GM12878 (cell line): ENCODE data around the gene IFNGR2. TPM values are rescaled to one million over a fixed set of nuclear protein-coding genes. Genes with fewer than 3 reads are reported as not detected.
A peak's percentile ranks its signal among the peaks of the same experiment; 100 is the strongest.

Source experiments
- ATAC-seq: fragments of 200-7000 bp; cut with Tn5 transposase; 3 replicates; pipeline ENCODE4 v1.9.1; 2020; ENCODE audit warnings: mild to moderate bottlenecking, moderate library complexity
- BruUV-seq: library from RNA; stranded (reverse); fragments of 400-500 nt; replicated peaks from 2 replicates; lab custom pipeline; 2021; lab: Mats Ljungman, UMichigan
- CTCF ChIA-PET: fragments of 300-600 bp; sonication (Branson Sonifier 250); formaldehyde crosslinking; extraction: SDS; loops from one replicate; lab custom pipeline; 2021; ENCODE audit warnings: inconsistent platforms; lab: Yijun Ruan, JAX
- POLR2A ChIA-PET: fragments of 350-600 bp; formaldehyde crosslinking; extraction: SDS; loops from one replicate; lab custom pipeline; 2021; ENCODE audit warnings: inconsistent platforms; lab: Charles Lee
- RAD21 ChIA-PET: fragments of 300-600 bp; sonication (Branson Sonifier 250); formaldehyde crosslinking; loops from one replicate; lab custom pipeline; 2023; ENCODE audit warnings: antibody characterized with exemption; ENCODE audit not compliant: unreplicated experiment; lab: Charles Lee
- SMC1A ChIA-PET: fragments of 300-600 bp; sonication (Branson Sonifier 250); formaldehyde crosslinking; loops from one replicate; lab custom pipeline; 2023; ENCODE audit not compliant: unreplicated experiment, uncharacterized antibody; lab: Charles Lee
- DNase-seq: peaks from one replicate; pipeline ENCODE4 v3.0.0-alpha.2; 2011; ENCODE audit warnings: low read depth, low spot score
- FAIRE-seq: peaks from 3 replicates; lab custom pipeline; 2011; peaks lifted over from hg19 to GRCh38; lab: Jason Lieb, UNC
- H2AFZ ChIP-seq: 2 replicates; pipeline ENCODE4 v1.6.0; 2011; ENCODE audit warnings: low read depth, low read length, control low read depth; ENCODE audit not compliant: control insufficient read depth
- H3K27ac ChIP-seq: 2 replicates; pipeline ENCODE4 v1.5.1; 2011; ENCODE audit warnings: control low read depth; ENCODE audit not compliant: control insufficient read depth, insufficient read depth
- H3K27me3 ChIP-seq, 2 experiments: replicated peaks in 1 of 2; 2 replicates each; pipeline versions ENCODE4 v1.6.0 to v1.6.1; 2011; ENCODE audit warnings: low read length in 1 of 2; ENCODE audit not compliant: control insufficient read depth in 2 of 2, insufficient read depth in 2 of 2
- H3K36me3 ChIP-seq, 2 experiments: 2 replicates each; pipeline ENCODE4 v1.5.1; 2011; ENCODE audit warnings: low read length in 1 of 2; ENCODE audit not compliant: control insufficient read depth in 2 of 2, insufficient read depth in 2 of 2
- H3K4me1 ChIP-seq: 2 replicates; pipeline ENCODE4 v1.6.1; 2011; ENCODE audit warnings: mild to moderate bottlenecking, low read length, moderate library complexity, mixed read lengths; ENCODE audit not compliant: control insufficient read depth, insufficient read depth
- H3K4me2 ChIP-seq: 2 replicates; pipeline ENCODE4 v1.6.0; 2011; ENCODE audit warnings: control low read depth; ENCODE audit not compliant: control insufficient read depth, insufficient read depth
- H3K4me3 ChIP-seq: fragments of 200-600 bp; sonication (generic); 2 replicates; pipeline ENCODE4 v1.5.1; 2016
- H3K79me2 ChIP-seq: 2 replicates; pipeline ENCODE4 v1.6.0; 2011; ENCODE audit warnings: low read length; ENCODE audit not compliant: control insufficient read depth, insufficient read depth
- H3K9ac ChIP-seq: 2 replicates; pipeline ENCODE4 v1.8.0; 2011; ENCODE audit warnings: low read length, control low read depth, mixed read lengths; ENCODE audit not compliant: control insufficient read depth, insufficient read depth
- H3K9me3 ChIP-seq: replicated peaks from 3 replicates; pipeline ENCODE4 v1.5.1; 2011; ENCODE audit warnings: mild to moderate bottlenecking, low read length; ENCODE audit not compliant: control insufficient read depth, insufficient read depth
- H4K20me1 ChIP-seq: 2 replicates; pipeline ENCODE4 v1.6.0; 2011; ENCODE audit not compliant: control insufficient read depth, insufficient read depth
- BCL3 ChIP-seq: IDR thresholded peaks from 2 replicates; pipeline ENCODE4 v1.6.1; 2011; ENCODE audit warnings: borderline replicate concordance, low read depth, mild to moderate bottlenecking, moderate library complexity, low read length; ENCODE audit not compliant: insufficient read depth, poor library complexity, severe bottlenecking
- BHLHE40 ChIP-seq, 2 experiments: fragments of 450-650 bp in 1 of 2; IDR thresholded peaks; 2 replicates each; pipeline ENCODE4 v1.6.1; 2011 to 2017; ENCODE audit warnings: low read depth in 2 of 2, borderline replicate concordance in 1 of 2, improper control_type of control experiment in 1 of 2, low read length in 1 of 2, mild to moderate bottlenecking in 1 of 2
- CHD1 ChIP-seq: IDR thresholded peaks from 2 replicates; pipeline ENCODE4 v1.6.1; 2012; ENCODE audit warnings: low read depth, low read length, improper control_type of control experiment
- CUX1 ChIP-seq: IDR thresholded peaks from 2 replicates; pipeline ENCODE4 v1.6.1; 2012; ENCODE audit warnings: improper control_type of control experiment, low read depth, low read length; ENCODE audit not compliant: insufficient replicate concordance
- LARP7 ChIP-seq: fragments of 450-650 bp; IDR thresholded peaks from 2 replicates; pipeline ENCODE4 v1.6.1; 2017; ENCODE audit warnings: mild to moderate bottlenecking
- NR2C1 ChIP-seq: fragments of 450-650 bp; IDR thresholded peaks from 2 replicates; pipeline ENCODE4 v1.6.1; 2017; ENCODE audit warnings: antibody characterized with exemption, mild to moderate bottlenecking, moderate library complexity
- POLR2AphosphoS2 ChIP-seq: IDR thresholded peaks from 2 replicates; pipeline ENCODE4 v1.6.1; 2011; ENCODE audit warnings: low read depth, mild to moderate bottlenecking, low read length, improper control_type of control experiment, moderate library complexity
- RAD21 ChIP-seq: IDR thresholded peaks from 2 replicates; pipeline ENCODE4 v1.6.1; 2011; ENCODE audit warnings: mild to moderate bottlenecking, low read depth, low read length, moderate library complexity; ENCODE audit not compliant: insufficient read depth
- RB1 ChIP-seq: fragments of 450-650 bp; formaldehyde crosslinking; IDR thresholded peaks from 2 replicates; pipeline ENCODE4 v1.6.1; 2017; ENCODE audit warnings: mild to moderate bottlenecking, borderline replicate concordance
- SMAD1 ChIP-seq: fragments of 450-650 bp; IDR thresholded peaks from 2 replicates; pipeline ENCODE4 v1.6.1; 2018; ENCODE audit warnings: mild to moderate bottlenecking, low read depth; ENCODE audit not compliant: partially characterized antibody
- SMARCA5 ChIP-seq: fragments of 450-650 bp; IDR thresholded peaks from 2 replicates; pipeline ENCODE4 v1.6.1; 2017; ENCODE audit warnings: mild to moderate bottlenecking
- SP1 ChIP-seq: IDR thresholded peaks from one replicate; pipeline ENCODE4 v1.6.1; 2011; ENCODE audit warnings: low read depth, low read length
- TCF3 ChIP-seq: IDR thresholded peaks from 2 replicates; pipeline ENCODE4 v1.6.1; 2012; ENCODE audit warnings: low read depth, mild to moderate bottlenecking, low read length, borderline replicate concordance; ENCODE audit not compliant: insufficient read depth
- ZNF217 ChIP-seq: fragments of 450-650 bp; IDR thresholded peaks from 2 replicates; pipeline ENCODE4 v1.6.1; 2017; ENCODE audit warnings: antibody characterized with exemption, mild to moderate bottlenecking
- ZZZ3 ChIP-seq: IDR thresholded peaks from 2 replicates; pipeline ENCODE4 v1.6.1; 2011; ENCODE audit warnings: low read depth; ENCODE audit not compliant: control insufficient read depth, insufficient read length
- WGBS: methylation state at CpG from one replicate; pipeline ENCODE4 v1.1.6; 2016; ENCODE audit warnings: low lambda C conversion rate; ENCODE audit not compliant: insufficient replicate concordance, insufficient coverage; ENCODE audit errors: missing lambda C conversion rate; 5-methylcytosine and 5-hydroxymethylcytosine counted together
- in situ Hi-C: fragments of 300-500 bp; cut with MboI; formaldehyde crosslinking; loops from 9 replicates; pipeline ENCODE4 v1.14.3; 2018; ENCODE audit warnings: mixed read lengths
- intact Hi-C: fragments of 100-400 bp; cut with micrococcal nuclease; formaldehyde crosslinking; loops from one replicate; pipeline ENCODE4 v1.14.2; 2022; ENCODE audit not compliant: unreplicated experiment
- polyA plus RNA-seq, 11 experiments: library from polyadenylated mRNA; depleted of rRNA in 4 of 11; unstranded in 6 of 11; stranded (reverse) in 5 of 11; fragments of >200 nt; fragmentation: Nextera tagmentation in 4 of 11; fragmentation: Illumina TruSeq in 1 of 11; extraction: Ambion mirVana in 4 of 11; extraction: Trizol in 1 of 11; gene quantifications; 1 replicate in 1 of 11; 2 replicates in 10 of 11; pipeline versions ENCODE4 v1.2.1 to v1.2.3, GENCODE V29; 2011 to 2016; ENCODE audit warnings: inconsistent platforms in 2 of 11, missing spikeins in 2 of 11, low read depth in 1 of 11
- total RNA-seq, 4 experiments: library from RNA; depleted of rRNA in 3 of 4; stranded (reverse); fragments of >200 nt in 3 of 4; fragmentation: Illumina TruSeq in 1 of 4; extraction: Trizol in 1 of 4; gene quantifications; 2 replicates each; pipeline versions ENCODE4 v1.2.1 to v1.2.3, GENCODE V29; 2013 to 2021

The IFNGR2 gene
- total and polyA plus RNA-seq, 10 of the 15 experiments (the other 5 are each of a cell fraction or from before 2014, with no cell fraction given) = 23.6 to 98.8 (median 77.0) TPM

- BruUV-seq = no TSS peak
- intact Hi-C loops = loop anchor here (1.0 to 5.0 kb wide), 5 partner anchors 36 to 162 kb away; partner anchors contain the start of gene IL10RB
- peak overlapping the region; percentile 73 for H3K4me2 ChIP-seq
- H3K36me3 ChIP-seq = peaks cover 2 to 10% of the 10 kb centered on the region in 2 experiments; a peak in 3 of 4 replicates
- H3K9ac ChIP-seq = peak overlapping the region; percentile 50
- CTCF ChIA-PET = interaction anchor here (0.5 to 7.6 kb wide), 60 partner anchors 8 to 649 kb away, joined by 3 to 182 read pairs (median 7); partner anchors contain the start of genes DNAJC28, IFNAR1, IL10RB and TMEM50B
- ATAC-seq (peak; percentile 98), DNase-seq (peak; percentile 78), FAIRE-seq (peak; percentile 97)
- H3K4me3 ChIP-seq = peak overlapping the region; percentile 29
- in situ Hi-C loops = no loop called here
- POLR2A ChIA-PET = interaction anchor here (0.7 to 2.0 kb wide), 9 partner anchors 8 to 122 kb away, joined by 3 to 8 read pairs (median 5); partner anchors contain the start of gene IFNAR1
- SMC1A ChIA-PET = interaction anchor here (0.6 to 6.2 kb wide), 45 partner anchors 10 to 535 kb away, joined by 3 to 133 read pairs (median 5); partner anchors contain the start of genes IFNAR1, IL10RB and TMEM50B
- no peaks in the 10 kb centered on the region for H3K79me2 ChIP-seq
- RAD21 ChIA-PET = interaction anchor here (0.7 to 4.4 kb wide), 45 partner anchors 10 to 245 kb away, joined by 3 to 128 read pairs (median 7); partner anchors contain the start of genes DONSON, IFNAR1, IL10RB and TMEM50B
- peak overlapping the region; percentile 51 for H3K27ac ChIP-seq
- H3K27me3 ChIP-seq = no peaks in the 10 kb centered on the region
- H2AFZ ChIP-seq = peak overlapping the region; percentile 84
- H4K20me1 ChIP-seq = no peaks in the 10 kb centered on the region
- peaks cover 24% of the 10 kb centered on the region for H3K4me1 ChIP-seq
- peaks cover 2% of the 10 kb centered on the region; the same call in 2 of the 3 replicates for H3K9me3 ChIP-seq
- WGBS = 1% methylated on average over 14 of the region's 14 CpGs
- TF ChIP-seq RAD21 (peak; percentile 66), CHD1 (0 out of 2 replicates have a peak, but pooled peaks have one; percentile 55), CUX1 (no peak), BCL3 (peak; percentile 70), SP1 (peak; percentile 27), ZNF217 (no peak), RB1 (no peak; the same call in 1 of the 2 replicates), SMARCA5 (peak; percentile 39; the same call in 1 of the 2 replicates), LARP7 (no peak), SMAD1 (peak; percentile 20), ZZZ3 (no peak), TCF3 (0 out of 2 replicates have a peak, but pooled peaks have one; percentile 40), BHLHE40 (IDR thresholded peaks at IDR 0.05; ENCODE audit: borderline replicate concordance in 1 of 2, low read depth in 2 of 2, low read length in 1 of 2) (0 out of 4 replicates have a peak, but pooled peaks of 1 of the 2 experiments have one; percentile 13), NR2C1 (no peak), POLR2AphosphoS2 (peak; percentile 51)
Measured at GRCh38 chr21:33360881-33361602, 42.2 kb upstream of the IFNGR2 start.
